Astrocyte of the spinal cord (primary cell): ENCODE results near the gene MEGF11.

Experiments
- DNase-seq: peaks from one replicate; pipeline ENCODE4 v3.0.0; 2011; ENCODE audit warnings: low read depth, low spot score
- H3K4me3 ChIP-seq: 2 replicates; pipeline ENCODE4 v1.5.1; 2011; ENCODE audit warnings: low read depth, mild to moderate bottlenecking, low read length, moderate library complexity
- in situ Hi-C: cut with HindIII; loops from 2 replicates; pipeline ENCODE4 v1.10.0; 2017; ENCODE audit warnings: low sequenced_read_pairs
- TF ChIP-seq, protein P1 (sequence below): IDR thresholded peaks from 2 replicates; pipeline ENCODE4 v1.5.1; 2012; ENCODE audit warnings: low read depth, mild to moderate bottlenecking, low read length, inconsistent platforms

The MEGF11 gene

GRCh38 chr15:66138096-66138783 is 115.3 kb downstream of the MEGF11 start:
- no peak overlapping the region for H3K4me3 ChIP-seq
- TF ChIP-seq, protein P1, sequence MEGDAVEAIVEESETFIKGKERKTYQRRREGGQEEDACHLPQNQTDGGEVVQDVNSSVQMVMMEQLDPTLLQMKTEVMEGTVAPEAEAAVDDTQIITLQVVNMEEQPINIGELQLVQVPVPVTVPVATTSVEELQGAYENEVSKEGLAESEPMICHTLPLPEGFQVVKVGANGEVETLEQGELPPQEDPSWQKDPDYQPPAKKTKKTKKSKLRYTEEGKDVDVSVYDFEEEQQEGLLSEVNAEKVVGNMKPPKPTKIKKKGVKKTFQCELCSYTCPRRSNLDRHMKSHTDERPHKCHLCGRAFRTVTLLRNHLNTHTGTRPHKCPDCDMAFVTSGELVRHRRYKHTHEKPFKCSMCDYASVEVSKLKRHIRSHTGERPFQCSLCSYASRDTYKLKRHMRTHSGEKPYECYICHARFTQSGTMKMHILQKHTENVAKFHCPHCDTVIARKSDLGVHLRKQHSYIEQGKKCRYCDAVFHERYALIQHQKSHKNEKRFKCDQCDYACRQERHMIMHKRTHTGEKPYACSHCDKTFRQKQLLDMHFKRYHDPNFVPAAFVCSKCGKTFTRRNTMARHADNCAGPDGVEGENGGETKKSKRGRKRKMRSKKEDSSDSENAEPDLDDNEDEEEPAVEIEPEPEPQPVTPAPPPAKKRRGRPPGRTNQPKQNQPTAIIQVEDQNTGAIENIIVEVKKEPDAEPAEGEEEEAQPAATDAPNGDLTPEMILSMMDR = no peak
- in situ Hi-C loops = no loop called here
- no peak for DNase-seq

DNA sequence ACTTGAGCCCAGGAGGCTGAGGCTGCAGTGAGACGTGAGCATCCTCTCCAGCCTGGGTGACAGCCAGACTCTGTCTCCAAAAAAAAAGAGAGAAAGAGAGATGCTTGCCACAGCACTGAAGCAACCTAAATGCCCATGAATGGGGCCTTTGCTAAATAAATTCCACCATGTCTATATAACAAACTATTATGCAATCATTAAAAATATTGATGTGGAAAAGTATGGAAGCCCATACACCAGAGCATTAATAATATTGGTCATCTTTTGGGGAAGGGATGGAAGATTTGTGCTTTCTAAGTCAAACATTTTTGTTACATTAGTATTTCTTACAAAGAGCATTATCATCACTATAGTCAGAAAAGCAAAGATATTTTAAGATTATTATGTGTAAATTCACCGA is 116.6 kb downstream of the MEGF11 start:
- DNase-seq = no peak
- no peak overlapping the region for H3K4me3 ChIP-seq
- in situ Hi-C loops = no loop called here
- TF ChIP-seq, protein P1 = no peak

- in situ Hi-C loops = no loop called here
- DNase-seq = no peak
- no peak overlapping the region for H3K4me3 ChIP-seq
- TF ChIP-seq, protein P1 = no peak
Measured at GRCh38 chr15:66135664-66136063, 117.9 kb downstream of the MEGF11 start.

DNA sequence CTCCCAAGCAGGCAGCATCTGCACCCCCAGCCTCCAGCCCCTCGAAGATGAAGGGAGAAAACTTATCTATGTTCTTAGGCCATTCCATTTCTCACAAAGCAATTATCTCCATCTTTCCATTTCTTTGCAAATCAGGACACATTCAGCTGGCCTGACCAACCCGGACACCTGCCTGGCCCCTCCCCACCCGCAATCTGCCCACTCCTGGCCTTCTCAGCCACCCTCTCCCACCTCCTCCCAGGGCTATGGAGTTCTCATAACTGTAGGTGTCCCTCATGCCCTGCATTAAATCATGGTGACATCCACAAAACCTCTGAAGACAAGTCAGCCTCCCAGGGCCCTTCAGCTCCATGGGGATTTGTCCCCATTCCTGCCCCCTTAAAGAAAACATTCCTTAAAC is 119.3 kb downstream of the MEGF11 start:
- H3K4me3 ChIP-seq = no peak overlapping the region
- in situ Hi-C loops = no loop called here
- no peak for DNase-seq
- TF ChIP-seq, protein P1 = no peak

GRCh38 chr15:66133247-66133885 is 120.2 kb downstream of the MEGF11 start:
- in situ Hi-C loops = no loop called here
- TF ChIP-seq, protein P1 = no peak
- no peak for DNase-seq

GRCh38 chr15:66132251-66132816 is 121.2 kb downstream of the MEGF11 start:
- DNase-seq = no peak
- TF ChIP-seq, protein P1 = no peak
- in situ Hi-C loops = no loop called here
- H3K4me3 ChIP-seq = no peak overlapping the region

More at GRCh38 chr15:66133247-66133885, 120.2 kb downstream of the MEGF11 start:
- no peak overlapping the region for H3K4me3 ChIP-seq
